ENCODE results near the gene TEX53. TPM values are rescaled to one million over a fixed set of nuclear protein-coding genes. Genes with fewer than 3 reads are reported as not detected.

TEX53 gene
- total and polyA plus RNA-seq, 7 donors = not detected

- H3K4me1 ChIP-seq = no peaks in the 10 kb centered on the region
- ATAC-seq (no peak), DNase-seq (no peak)
- H3K4me3 ChIP-seq = no peak overlapping the region
- H3K9me3 ChIP-seq = no peaks in the 10 kb centered on the region
- no peaks in the 10 kb centered on the region for H3K36me3 ChIP-seq (ENCODE audit: insufficient read depth in 1 of 2, low read depth in 1 of 2)
- 85 to 87% (median 86%) methylated on average over 7 of the region's 7 CpGs for WGBS, 3 donors
- TF ChIP-seq CTCF (IDR thresholded peaks at IDR 0.05) = no peak
- intact Hi-C loops (cut with DNase I) = loop anchor here in 1 of 2 donors (10.0 kb wide), 1 partner anchor 325 kb away; no protein-coding TSS in a partner anchor
- H3K27me3 ChIP-seq (ENCODE audit: insufficient read depth in 3 of 3, low read length in 2 of 3) = no peaks in the 10 kb centered on the region
- H3K27ac ChIP-seq = no peak overlapping the region
Observed at GRCh38 chr9:114689813-114690212, 32.2 kb upstream of the TEX53 start.

- 78 to 81% (median 79%) methylated on average over 3 of the region's 3 CpGs for WGBS, 3 donors
- no peaks in the 10 kb centered on the region for H3K4me1 ChIP-seq
- no peaks in the 10 kb centered on the region for H3K27me3 ChIP-seq (ENCODE audit: insufficient read depth in 3 of 3, low read length in 2 of 3)
- H3K4me3 ChIP-seq = no peak overlapping the region
- intact Hi-C loops (cut with DNase I) = loop anchor here in 1 of 2 donors (10.0 kb wide), 1 partner anchor 326 kb away; no protein-coding TSS in a partner anchor
- no peaks in the 10 kb centered on the region for H3K36me3 ChIP-seq (ENCODE audit: insufficient read depth in 1 of 2, low read depth in 1 of 2)
- DNase-seq = no peak
- no peaks in the 10 kb centered on the region for H3K9me3 ChIP-seq
- no peak for TF ChIP-seq CTCF (IDR thresholded peaks at IDR 0.05)
- no peak for ATAC-seq
- no peak overlapping the region for H3K27ac ChIP-seq
Observed at GRCh38 chr9:114688909-114689610, 31.5 kb upstream of the TEX53 start.

GRCh38 chr9:114688379-114688778, 30.8 kb upstream of the TEX53 start:
- ATAC-seq (no peak), DNase-seq (no peak)
- Histone ChIP-seq H3K4me1 (no peaks in the 10 kb centered on the region), H3K36me3 (ENCODE audit: insufficient read depth in 1 of 2, low read depth in 1 of 2) (no peaks in the 10 kb centered on the region), H3K27me3 (ENCODE audit: insufficient read depth in 3 of 3, low read length in 2 of 3) (no peaks in the 10 kb centered on the region), H3K27ac (no peak overlapping the region), H3K4me3 (no peak overlapping the region), H3K9me3 (no peaks in the 10 kb centered on the region)
- intact Hi-C loops (cut with DNase I) = loop anchor here in 1 of 2 donors (10.0 kb wide), 1 partner anchor 326 kb away; no protein-coding TSS in a partner anchor
- 82 to 91% (median 88%) methylated on average over 4 of the region's 4 CpGs for WGBS, 3 donors
- no peak for TF ChIP-seq CTCF (IDR thresholded peaks at IDR 0.05)

- no peaks in the 10 kb centered on the region for H3K9me3 ChIP-seq
- no peaks in the 10 kb centered on the region for H3K4me1 ChIP-seq
- H3K4me3 ChIP-seq = no peak overlapping the region
- H3K36me3 ChIP-seq (ENCODE audit: insufficient read depth in 1 of 2, low read depth in 1 of 2) = no peaks in the 10 kb centered on the region
- no peak for TF ChIP-seq CTCF (IDR thresholded peaks at IDR 0.05)
- DNase-seq (no peak), ATAC-seq (no peak)
- no peaks in the 10 kb centered on the region for H3K27me3 ChIP-seq (ENCODE audit: insufficient read depth in 3 of 3, low read length in 2 of 3)
- H3K27ac ChIP-seq = no peak overlapping the region
- intact Hi-C loops (cut with DNase I) = loop anchor here in 1 of 2 donors (10.0 kb wide), 1 partner anchor 328 kb away; no protein-coding TSS in a partner anchor
Observed at GRCh38 chr9:114687034-114687433, 29.4 kb upstream of the TEX53 start.

Measured in psoas muscle (tissue), 8 donors.